Natural killer cell treated with Interleukin-12 subunit alpha and Interleukin-12 subunit beta and Interleukin-15 and Interleukin-18, amount 100 ng/mL, for 72 hours (primary cell): ENCODE results near the gene RGS7BP. TPM values are rescaled to one million over a fixed set of nuclear protein-coding genes. Genes with fewer than 3 reads are reported as not detected.

ENCODE experiments used
- ATAC-seq, 2 donors: fragments of 150-1000 bp; cut with Tn5 transposase in 1 of 2; sonication (Bioruptor Pico), chemical (Tn5 transposase) in 1 of 2; 2 replicates each; pipeline ENCODE4 v1.10.0; 2021
- DNase-seq: peaks from one replicate; pipeline ENCODE4 v3.0.0; 2022; ENCODE audit warnings: low spot score
- H3K27ac Mint-ChIP-seq, 2 donors: 1 replicate in 1 of 2; 2 replicates in 1 of 2; pipeline ENCODE4 v1.8.0; 2022; ENCODE audit warnings: mixed read lengths in 2 of 2, mild to moderate bottlenecking in 1 of 2, moderate library complexity in 1 of 2
- H3K27me3 Mint-ChIP-seq, 2 donors: 1 replicate in 1 of 2; 2 replicates in 1 of 2; pipeline ENCODE4 v1.8.0; 2022; ENCODE audit warnings: mixed read lengths in 2 of 2
- H3K36me3 Mint-ChIP-seq: one replicate; pipeline ENCODE4 v1.8.0; 2022; ENCODE audit warnings: mixed read lengths
- H3K4me1 Mint-ChIP-seq, 2 donors: 1 replicate in 1 of 2; 2 replicates in 1 of 2; pipeline ENCODE4 v1.8.0; 2022; ENCODE audit warnings: low read depth in 2 of 2, mixed read lengths in 2 of 2, mild to moderate bottlenecking in 1 of 2
- H3K4me3 Mint-ChIP-seq: one replicate; pipeline ENCODE4 v1.8.0; 2022; ENCODE audit warnings: mixed read lengths
- H3K9me3 Mint-ChIP-seq: 2 replicates; pipeline ENCODE4 v1.8.0; 2022; ENCODE audit warnings: mixed read lengths
- total RNA-seq, 2 donors: library from RNA; stranded (reverse); gene quantifications; one replicate each; pipeline ENCODE4 v1.2.3, GENCODE V29; 2022

The RGS7BP gene
- total RNA-seq, 2 donors from 2014 or later = not detected

- DNase-seq (no peak), ATAC-seq (no peak)
- Mint-ChIP-seq H3K9me3 (no peaks in the 10 kb centered on the region), H3K4me3 (no peak overlapping the region), H3K4me1 (no peaks in the 10 kb centered on the region), H3K27me3 (peaks cover 21 to 47% of the 10 kb centered on the region in 2 donors), H3K27ac (no peak overlapping the region), H3K36me3 (no peaks in the 10 kb centered on the region)
Observed at GRCh38 chr5:64625678-64626077, 119.9 kb downstream of the RGS7BP start.

GRCh38 chr5:64628901-64629300 lies 123.1 kb downstream of the RGS7BP start:
- no peaks in the 10 kb centered on the region for H3K4me1 Mint-ChIP-seq
- no peaks in the 10 kb centered on the region for H3K36me3 Mint-ChIP-seq
- H3K27me3 Mint-ChIP-seq = peaks cover 12 to 31% of the 10 kb centered on the region in 2 donors
- H3K27ac Mint-ChIP-seq = no peak overlapping the region
- ATAC-seq (no peak), DNase-seq (no peak)
- H3K4me3 Mint-ChIP-seq = no peak overlapping the region
- H3K9me3 Mint-ChIP-seq = no peaks in the 10 kb centered on the region

- DNase-seq (no peak), ATAC-seq (no peak)
- Mint-ChIP-seq H3K4me1 (no peaks in the 10 kb centered on the region), H3K36me3 (no peaks in the 10 kb centered on the region), H3K27me3 (peaks cover 4 to 21% of the 10 kb centered on the region in 2 donors), H3K27ac (no peak overlapping the region), H3K9me3 (no peaks in the 10 kb centered on the region), H3K4me3 (no peak overlapping the region)
Observed at GRCh38 chr5:64629841-64630240, 124.0 kb downstream of the RGS7BP start.

- Mint-ChIP-seq H3K36me3 (no peaks in the 10 kb centered on the region), H3K27me3 (peaks cover 4 to 8% of the 10 kb centered on the region in 2 donors), H3K4me1 (peaks cover 0 to 4% of the 10 kb centered on the region in 2 donors), H3K27ac (no peak overlapping the region), H3K4me3 (no peak overlapping the region), H3K9me3 (no peaks in the 10 kb centered on the region)
- DNase-seq = no peak
- no peak for ATAC-seq
Observed at GRCh38 chr5:64632251-64632650, 126.4 kb downstream of the RGS7BP start.

- no peak for DNase-seq
- H3K27ac Mint-ChIP-seq = no peak overlapping the region
- H3K36me3 Mint-ChIP-seq = no peaks in the 10 kb centered on the region
- no peak for ATAC-seq
- peaks cover 0 to 4% of the 10 kb centered on the region in 2 donors for H3K4me1 Mint-ChIP-seq
- H3K4me3 Mint-ChIP-seq = no peak overlapping the region
- H3K9me3 Mint-ChIP-seq = no peaks in the 10 kb centered on the region
- peaks cover 15 to 17% of the 10 kb centered on the region in 2 donors for H3K27me3 Mint-ChIP-seq
Observed at GRCh38 chr5:64634997-64635686, 129.3 kb downstream of the RGS7BP start.

GRCh38 chr5:64637144-64637543 lies 131.3 kb downstream of the RGS7BP start:
- no peaks in the 10 kb centered on the region for H3K9me3 Mint-ChIP-seq
- H3K4me1 Mint-ChIP-seq = peaks cover 0 to 4% of the 10 kb centered on the region in 2 donors
- no peak overlapping the region for H3K4me3 Mint-ChIP-seq
- ATAC-seq (no peak), DNase-seq (no peak)
- peaks cover 15 to 19% of the 10 kb centered on the region in 2 donors for H3K27me3 Mint-ChIP-seq
- peak overlapping the region in 1 of 2 donors; percentile 60 for H3K27ac Mint-ChIP-seq
- no peaks in the 10 kb centered on the region for H3K36me3 Mint-ChIP-seq

GRCh38 chr5:64637837-64638443 lies 132.1 kb downstream of the RGS7BP start:
- peaks cover 15 to 19% of the 10 kb centered on the region in 2 donors for H3K27me3 Mint-ChIP-seq
- H3K27ac Mint-ChIP-seq = no peak overlapping the region
- H3K4me1 Mint-ChIP-seq = peaks cover 0 to 4% of the 10 kb centered on the region in 2 donors
- no peak overlapping the region for H3K4me3 Mint-ChIP-seq
- DNase-seq = no peak
- no peaks in the 10 kb centered on the region for H3K36me3 Mint-ChIP-seq
- no peaks in the 10 kb centered on the region for H3K9me3 Mint-ChIP-seq
- ATAC-seq = no peak

GRCh38 chr5:64644831-64645230 lies 139.0 kb downstream of the RGS7BP start:
- ATAC-seq (no peak), DNase-seq (no peak)
- Mint-ChIP-seq H3K4me3 (no peak overlapping the region), H3K36me3 (no peaks in the 10 kb centered on the region), H3K27ac (no peak overlapping the region), H3K4me1 (no peaks in the 10 kb centered on the region), H3K27me3 (peaks cover 2 to 16% of the 10 kb centered on the region in 2 donors), H3K9me3 (no peaks in the 10 kb centered on the region)

GRCh38 chr5:64646169-64646568 lies 140.4 kb downstream of the RGS7BP start:
- DNase-seq = no peak
- H3K4me3 Mint-ChIP-seq = no peak overlapping the region
- peak in 1 of 2 donors; percentile 52 for ATAC-seq
- H3K36me3 Mint-ChIP-seq = no peaks in the 10 kb centered on the region
- no peaks in the 10 kb centered on the region for H3K9me3 Mint-ChIP-seq
- no peak overlapping the region for H3K27ac Mint-ChIP-seq
- no peaks in the 10 kb centered on the region for H3K4me1 Mint-ChIP-seq
- H3K27me3 Mint-ChIP-seq = peaks cover 0 to 16% of the 10 kb centered on the region in 2 donors

GRCh38 chr5:64649512-64649911 lies 143.7 kb downstream of the RGS7BP start:
- ATAC-seq (no peak), DNase-seq (no peak)
- Mint-ChIP-seq H3K27me3 (peaks cover 5 to 16% of the 10 kb centered on the region in 2 donors), H3K36me3 (no peaks in the 10 kb centered on the region), H3K9me3 (no peaks in the 10 kb centered on the region), H3K4me1 (no peaks in the 10 kb centered on the region), H3K4me3 (no peak overlapping the region), H3K27ac (no peak overlapping the region)

GRCh38 chr5:64653766-64654560 lies 148.1 kb downstream of the RGS7BP start:
- H3K36me3 Mint-ChIP-seq = no peaks in the 10 kb centered on the region
- no peaks in the 10 kb centered on the region for H3K9me3 Mint-ChIP-seq
- H3K4me1 Mint-ChIP-seq = no peaks in the 10 kb centered on the region

GRCh38 chr5:64654561-64654938 lies 148.7 kb downstream of the RGS7BP start:
- Mint-ChIP-seq H3K4me1 (no peaks in the 10 kb centered on the region), H3K36me3 (no peaks in the 10 kb centered on the region), H3K27ac (no peak overlapping the region), H3K4me3 (no peak overlapping the region), H3K27me3 (peaks cover 8 to 11% of the 10 kb centered on the region in 2 donors), H3K9me3 (no peaks in the 10 kb centered on the region)
- ATAC-seq = no peak
- DNase-seq = no peak

More at GRCh38 chr5:64653766-64654560, 148.1 kb downstream of the RGS7BP start:
- no peak for DNase-seq
- Mint-ChIP-seq H3K27me3 (peaks cover 8% of the 10 kb centered on the region in 2 donors), H3K27ac (no peak overlapping the region), H3K4me3 (no peak overlapping the region)
- ATAC-seq = no peak

GRCh38 chr5:64655596-64655995 lies 149.8 kb downstream of the RGS7BP start:
- H3K36me3 Mint-ChIP-seq = no peaks in the 10 kb centered on the region
- H3K4me1 Mint-ChIP-seq = no peaks in the 10 kb centered on the region
- no peak for ATAC-seq

GRCh38 chr5:64659289-64659688 lies 153.5 kb downstream of the RGS7BP start:
- no peaks in the 10 kb centered on the region for H3K9me3 Mint-ChIP-seq
- no peaks in the 10 kb centered on the region for H3K4me1 Mint-ChIP-seq
- ATAC-seq (no peak), DNase-seq (no peak)
- no peak overlapping the region for H3K4me3 Mint-ChIP-seq
- no peak overlapping the region for H3K27ac Mint-ChIP-seq
- H3K27me3 Mint-ChIP-seq = peaks cover 3 to 18% of the 10 kb centered on the region in 2 donors
- no peaks in the 10 kb centered on the region for H3K36me3 Mint-ChIP-seq

More at GRCh38 chr5:64655596-64655995, 149.8 kb downstream of the RGS7BP start:
- Mint-ChIP-seq H3K27me3 (peaks cover 8 to 15% of the 10 kb centered on the region in 2 donors), H3K4me3 (no peak overlapping the region), H3K27ac (no peak overlapping the region), H3K9me3 (no peaks in the 10 kb centered on the region)
- no peak for DNase-seq
